BLaER1 (cell line): ENCODE data around the gene SSBP2.

Experiments
- H3K27ac ChIP-seq: shearing (Covaris generic); formaldehyde crosslinking; 2 replicates; pipeline ENCODE4 v1.8.1; 2022
- H3K27me3 ChIP-seq: shearing (Covaris generic); formaldehyde crosslinking; 2 replicates; pipeline ENCODE4 v1.8.1; 2022
- H3K36me3 ChIP-seq: shearing (Covaris generic); formaldehyde crosslinking; 2 replicates; pipeline ENCODE4 v1.8.1; 2022
- H3K4me1 ChIP-seq: shearing (Covaris generic); formaldehyde crosslinking; 2 replicates; pipeline ENCODE4 v1.8.1; 2022
- H3K4me2 ChIP-seq: shearing (Covaris generic); formaldehyde crosslinking; 2 replicates; pipeline ENCODE4 v1.8.1; 2022
- H3K4me3 ChIP-seq: shearing (Covaris generic); formaldehyde crosslinking; 2 replicates; pipeline ENCODE4 v1.8.1; 2022
- H3K9ac ChIP-seq: shearing (Covaris generic); formaldehyde crosslinking; 2 replicates; pipeline ENCODE4 v1.8.1; 2022
- H3K9me3 ChIP-seq: shearing (Covaris generic); formaldehyde crosslinking; 2 replicates; pipeline ENCODE4 v1.8.1; 2022
- H4K20me1 ChIP-seq: shearing (Covaris generic); formaldehyde crosslinking; 2 replicates; pipeline ENCODE4 v1.8.1; 2022
- Cebpa-rat ChIP-seq: shearing (Covaris generic); IDR thresholded peaks from 2 replicates; pipeline ENCODE4 v1.8.1; 2022

The SSBP2 gene

GRCh38 chr5:81748556-81748955 lies 2.3 kb downstream of the SSBP2 start:
- no peaks in the 10 kb centered on the region for H3K9me3 ChIP-seq
- H3K27ac ChIP-seq, result peak overlapping the region; percentile 78
- H3K4me2 ChIP-seq, result peak overlapping the region; percentile 83
- H3K4me1 ChIP-seq, result peaks cover 50% of the 10 kb centered on the region
- H4K20me1 ChIP-seq, result peaks cover 51% of the 10 kb centered on the region
- no peak for TF ChIP-seq Cebpa-rat
- peak overlapping the region; percentile 78 for H3K9ac ChIP-seq
- 0 out of 2 replicates have a peak, but pooled peaks cover 2% of the 10 kb centered on the region for H3K36me3 ChIP-seq
- H3K27me3 ChIP-seq, result no peaks in the 10 kb centered on the region
- peak overlapping the region; percentile 77 for H3K4me3 ChIP-seq

- Histone ChIP-seq H3K9ac (peak overlapping the region; percentile 64), H3K36me3 (peaks cover 16% of the 10 kb centered on the region), H3K27me3 (no peaks in the 10 kb centered on the region), H3K4me3 (peak overlapping the region; percentile 25; the same call in 1 of the 2 replicates), H3K27ac (peak overlapping the region; percentile 78), H4K20me1 (peaks cover 67% of the 10 kb centered on the region), H3K9me3 (peaks cover 6% of the 10 kb centered on the region; the same call in 1 of the 2 replicates), H3K4me2 (peak overlapping the region; percentile 83), H3K4me1 (peaks cover 45% of the 10 kb centered on the region)
- TF ChIP-seq Cebpa-rat, result no peak
These were observed 3.9 kb downstream of the SSBP2 start for GRCh38 chr5:81747030-81747429.

GRCh38 chr5:81740758-81741157 lies 10.1 kb downstream of the SSBP2 start:
- Histone ChIP-seq H3K27ac (no peak overlapping the region), H3K4me2 (no peak overlapping the region), H3K9ac (no peak overlapping the region), H4K20me1 (peaks cover 93% of the 10 kb centered on the region), H3K27me3 (no peaks in the 10 kb centered on the region), H3K36me3 (peaks cover 49% of the 10 kb centered on the region), H3K4me3 (no peak overlapping the region), H3K9me3 (peaks cover 28% of the 10 kb centered on the region), H3K4me1 (peaks cover 8% of the 10 kb centered on the region)
- TF ChIP-seq Cebpa-rat, result no peak

- H4K20me1 ChIP-seq, result peaks cover 93% of the 10 kb centered on the region
- H3K4me1 ChIP-seq, result no peaks in the 10 kb centered on the region
- peaks cover 28% of the 10 kb centered on the region for H3K9me3 ChIP-seq
- peaks cover 54% of the 10 kb centered on the region for H3K36me3 ChIP-seq
- no peaks in the 10 kb centered on the region for H3K27me3 ChIP-seq
- no peak overlapping the region for H3K4me2 ChIP-seq
- TF ChIP-seq Cebpa-rat, result no peak
- H3K4me3 ChIP-seq, result no peak overlapping the region
- H3K9ac ChIP-seq, result no peak overlapping the region
- H3K27ac ChIP-seq, result no peak overlapping the region
These were observed 11.6 kb downstream of the SSBP2 start for GRCh38 chr5:81739291-81739690.

GRCh38 chr5:81729276-81729675 lies 21.6 kb downstream of the SSBP2 start:
- TF ChIP-seq Cebpa-rat, result no peak
- Histone ChIP-seq H3K27ac (no peak overlapping the region), H4K20me1 (peaks cover 96% of the 10 kb centered on the region), H3K4me3 (no peak overlapping the region), H3K36me3 (peaks cover 10% of the 10 kb centered on the region; the same call in 1 of the 2 replicates), H3K27me3 (no peaks in the 10 kb centered on the region), H3K9me3 (no peaks in the 10 kb centered on the region), H3K4me1 (peaks cover 22% of the 10 kb centered on the region), H3K9ac (no peak overlapping the region), H3K4me2 (no peak overlapping the region)

- Histone ChIP-seq H3K36me3 (peaks cover 17% of the 10 kb centered on the region; the same call in 1 of the 2 replicates), H4K20me1 (peaks cover 96% of the 10 kb centered on the region), H3K4me2 (no peak overlapping the region), H3K9ac (no peak overlapping the region), H3K27ac (no peak overlapping the region), H3K4me3 (no peak overlapping the region), H3K9me3 (no peaks in the 10 kb centered on the region), H3K27me3 (no peaks in the 10 kb centered on the region), H3K4me1 (peaks cover 22% of the 10 kb centered on the region)
- no peak for TF ChIP-seq Cebpa-rat
These were observed 22.6 kb downstream of the SSBP2 start for GRCh38 chr5:81728301-81728700.

GRCh38 chr5:81726297-81726696 lies 24.6 kb downstream of the SSBP2 start:
- no peak for TF ChIP-seq Cebpa-rat
- H3K27me3 ChIP-seq, result no peaks in the 10 kb centered on the region
- no peak overlapping the region; the same call in 1 of the 2 replicates for H3K4me2 ChIP-seq
- no peak overlapping the region for H3K9ac ChIP-seq
- peaks cover 18% of the 10 kb centered on the region; the same call in 1 of the 2 replicates for H3K36me3 ChIP-seq
- peaks cover 96% of the 10 kb centered on the region for H4K20me1 ChIP-seq
- peaks cover 27% of the 10 kb centered on the region for H3K4me1 ChIP-seq
- no peak overlapping the region for H3K4me3 ChIP-seq
- no peak overlapping the region for H3K27ac ChIP-seq
- no peaks in the 10 kb centered on the region for H3K9me3 ChIP-seq

- Histone ChIP-seq H4K20me1 (peaks cover 100% of the 10 kb centered on the region), H3K36me3 (peaks cover 18% of the 10 kb centered on the region; the same call in 1 of the 2 replicates), H3K27ac (no peak overlapping the region), H3K27me3 (no peaks in the 10 kb centered on the region), H3K9me3 (no peaks in the 10 kb centered on the region), H3K9ac (no peak overlapping the region), H3K4me1 (peaks cover 45% of the 10 kb centered on the region), H3K4me2 (peak overlapping the region; percentile 2; the same call in 1 of the 2 replicates), H3K4me3 (no peak overlapping the region)
- no peak for TF ChIP-seq Cebpa-rat
These were observed 26.3 kb downstream of the SSBP2 start for GRCh38 chr5:81724571-81724970.

GRCh38 chr5:81724108-81724507 lies 26.8 kb downstream of the SSBP2 start:
- Histone ChIP-seq H4K20me1 (peaks cover 100% of the 10 kb centered on the region), H3K4me1 (peaks cover 49% of the 10 kb centered on the region), H3K36me3 (peaks cover 18% of the 10 kb centered on the region; the same call in 1 of the 2 replicates), H3K27me3 (no peaks in the 10 kb centered on the region), H3K27ac (no peak overlapping the region), H3K4me2 (no peak overlapping the region), H3K4me3 (no peak overlapping the region), H3K9ac (no peak overlapping the region), H3K9me3 (no peaks in the 10 kb centered on the region)
- no peak for TF ChIP-seq Cebpa-rat

GRCh38 chr5:81721049-81721448 lies 29.8 kb downstream of the SSBP2 start:
- Histone ChIP-seq H3K36me3 (peaks cover 13% of the 10 kb centered on the region), H3K27me3 (no peaks in the 10 kb centered on the region), H3K4me2 (no peak overlapping the region), H3K9me3 (no peaks in the 10 kb centered on the region), H3K4me3 (no peak overlapping the region), H4K20me1 (peaks cover 100% of the 10 kb centered on the region), H3K4me1 (peaks cover 57% of the 10 kb centered on the region), H3K27ac (no peak overlapping the region), H3K9ac (no peak overlapping the region)
- no peak for TF ChIP-seq Cebpa-rat
